D341Med (cell line): Measurements from ENCODE around the gene NOTCH1.
"Not testable (repeated sequence)": the region's sequence is repeated elsewhere in the genome, so short reads cannot be mapped to it uniquely, and the experiment has no call there.

Experiments
- DNase-seq: peaks from one replicate; pipeline ENCODE4 v3.0.0; 2012; ENCODE audit warnings: low spot score

Gene NOTCH1

DNA sequence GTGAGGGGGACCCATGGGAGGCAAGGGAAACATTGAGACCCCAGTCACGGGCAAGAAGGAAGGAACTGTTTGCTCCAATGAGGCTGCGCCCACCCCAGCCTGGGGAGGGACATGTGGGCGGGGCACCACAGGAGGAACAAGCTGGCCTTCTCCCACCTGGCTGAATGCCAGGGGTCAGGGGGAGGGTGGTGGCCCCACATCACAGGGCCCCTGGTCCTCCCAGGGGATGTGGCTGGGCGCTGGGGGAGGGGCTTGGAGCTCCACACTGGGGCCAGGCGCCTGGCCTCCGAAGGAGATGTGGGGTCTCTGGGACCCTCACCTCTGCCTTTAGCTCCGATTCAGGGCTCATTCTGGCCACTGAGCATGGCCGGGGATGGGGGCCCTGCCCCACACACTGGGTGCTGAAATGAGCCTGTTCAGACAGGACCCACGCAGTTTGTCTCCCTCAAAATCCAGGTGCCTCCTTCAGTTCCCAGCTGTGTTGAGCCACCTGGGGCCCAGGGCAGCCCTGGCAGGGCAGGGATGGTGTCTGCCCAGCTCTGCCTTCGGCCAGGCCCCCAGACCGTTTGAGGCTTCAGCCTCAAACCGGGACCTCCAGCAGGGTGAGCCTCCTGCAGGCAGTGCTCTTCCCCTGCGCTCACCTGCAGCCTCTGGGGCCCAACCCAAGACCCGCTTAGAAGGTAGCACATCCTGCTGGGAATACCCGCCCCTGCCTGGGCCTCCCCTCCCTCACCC is 33.2 kb upstream of the NOTCH1 start:
- peak; percentile 71 for DNase-seq

DNA sequence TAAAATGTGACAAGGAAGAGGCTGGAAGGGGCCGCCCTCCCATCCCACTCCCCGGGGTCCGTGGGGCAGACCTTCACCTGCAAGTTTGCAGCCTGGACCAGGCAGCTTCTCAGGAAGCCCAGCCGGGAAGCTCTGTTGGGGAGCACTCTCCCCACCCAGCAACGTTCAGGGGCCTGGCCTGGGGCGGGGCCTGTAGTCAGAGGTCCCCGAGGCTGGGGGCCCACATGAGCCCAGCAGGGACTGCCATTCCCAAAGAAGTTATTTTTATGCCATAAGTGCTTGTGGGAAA is 32.7 kb upstream of the NOTCH1 start:
- DNase-seq: no peak

DNA sequence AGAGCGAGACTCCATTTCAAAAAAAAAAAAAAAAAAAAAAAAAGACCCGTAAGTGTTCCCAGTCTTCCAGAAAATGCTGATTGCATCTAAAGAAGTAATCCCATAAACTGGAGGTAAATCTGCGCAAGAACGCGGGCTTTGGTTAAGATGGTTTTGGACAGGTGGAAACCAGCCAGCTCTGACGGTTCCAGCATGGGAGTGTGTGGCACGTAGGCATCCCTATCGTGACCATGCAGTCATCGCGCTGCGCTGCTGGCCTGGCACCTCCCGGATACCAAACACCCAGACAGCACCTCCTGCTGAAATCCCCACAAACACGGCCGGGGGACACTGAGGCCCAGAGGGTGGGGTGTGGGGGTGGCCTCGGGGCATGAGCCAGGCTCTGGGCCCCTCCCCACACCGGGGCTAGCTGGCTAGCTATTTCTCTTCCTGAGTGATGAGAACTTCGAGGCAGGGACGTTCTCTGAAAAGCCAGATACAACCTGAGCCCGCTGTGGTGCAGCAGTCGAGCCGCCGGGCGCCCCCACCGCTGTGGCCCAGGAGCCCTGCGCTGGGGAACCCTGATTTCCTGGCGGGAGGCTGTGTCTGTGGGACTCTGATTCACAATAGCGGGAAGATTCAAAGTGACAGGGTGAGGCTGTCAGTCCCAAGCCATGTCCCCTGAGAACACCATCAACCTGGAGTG is 32.2 kb upstream of the NOTCH1 start:
- DNase-seq: no peak

DNA sequence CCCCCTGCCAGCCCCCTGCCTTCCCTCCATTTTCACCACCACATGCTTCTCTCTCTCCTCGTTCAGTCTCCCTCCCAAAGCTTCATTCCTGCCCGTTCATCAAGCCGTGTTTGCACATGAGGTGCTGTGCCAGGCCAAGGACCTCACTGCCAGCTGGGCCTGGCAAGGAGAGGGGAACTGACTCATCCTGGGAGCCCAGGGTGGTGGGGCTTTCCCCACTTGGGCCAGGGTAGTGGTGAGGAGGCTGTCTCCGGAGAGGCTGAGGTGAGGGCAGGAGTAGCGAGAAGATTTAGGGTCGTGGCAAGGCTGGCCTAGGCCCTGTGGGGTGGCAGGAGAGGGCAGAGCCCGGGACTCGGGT is 30.4 kb upstream of the NOTCH1 start:
- DNase-seq: no peak

DNA sequence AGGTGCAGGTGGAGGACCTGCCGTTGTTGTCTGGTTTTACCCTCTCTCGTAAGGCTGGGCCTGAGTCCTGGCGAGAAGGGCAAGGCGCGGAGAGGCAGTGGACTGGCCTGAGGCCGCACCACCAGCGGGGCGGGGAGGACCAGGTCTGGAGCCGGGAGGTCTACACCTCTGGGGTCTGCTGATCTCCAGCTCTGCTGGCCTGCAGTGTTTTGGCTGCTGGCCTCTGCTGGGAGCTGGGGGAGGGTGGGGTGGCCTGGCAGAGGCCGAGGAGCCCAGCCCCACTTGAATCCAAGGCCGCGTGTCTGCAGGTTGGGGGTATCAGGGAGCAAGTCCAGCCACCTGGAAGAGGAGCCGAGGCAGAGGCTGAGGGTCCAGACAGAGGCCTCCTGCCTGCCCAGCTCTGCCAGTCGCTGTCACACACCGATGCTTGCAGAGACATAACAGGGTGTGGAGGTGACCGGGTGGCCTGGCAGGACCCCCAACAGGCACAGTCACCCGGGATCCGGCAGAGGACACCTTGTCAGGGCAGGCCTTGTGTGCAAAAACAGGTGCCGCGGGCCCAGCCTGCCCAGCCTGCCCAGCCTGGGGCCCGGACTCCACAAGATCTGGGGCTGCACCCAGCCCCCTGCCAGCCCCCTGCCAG is 29.9 kb upstream of the NOTCH1 start:
- DNase-seq: no peak

DNA sequence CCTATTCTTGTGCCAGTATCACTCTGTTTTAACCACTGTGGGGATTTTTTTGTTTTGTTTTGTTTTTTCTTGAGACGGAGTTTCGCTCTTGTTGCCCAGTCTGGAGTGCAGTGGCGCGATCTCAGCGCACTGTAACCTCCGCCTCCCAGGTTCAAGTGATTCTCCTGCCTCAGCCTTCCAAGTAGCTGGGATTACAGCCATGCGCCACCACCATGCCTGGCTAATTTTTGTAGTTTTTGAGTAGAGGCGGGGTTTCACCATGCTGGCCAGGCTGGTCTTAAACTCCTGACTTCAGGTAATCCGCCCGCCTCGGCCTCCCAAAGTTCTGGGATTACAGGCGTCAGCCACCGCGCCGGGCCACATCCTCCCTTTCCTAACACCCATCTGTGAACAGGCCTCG is 28.8 kb upstream of the NOTCH1 start:
- DNase-seq: not testable (repeated sequence)

DNA sequence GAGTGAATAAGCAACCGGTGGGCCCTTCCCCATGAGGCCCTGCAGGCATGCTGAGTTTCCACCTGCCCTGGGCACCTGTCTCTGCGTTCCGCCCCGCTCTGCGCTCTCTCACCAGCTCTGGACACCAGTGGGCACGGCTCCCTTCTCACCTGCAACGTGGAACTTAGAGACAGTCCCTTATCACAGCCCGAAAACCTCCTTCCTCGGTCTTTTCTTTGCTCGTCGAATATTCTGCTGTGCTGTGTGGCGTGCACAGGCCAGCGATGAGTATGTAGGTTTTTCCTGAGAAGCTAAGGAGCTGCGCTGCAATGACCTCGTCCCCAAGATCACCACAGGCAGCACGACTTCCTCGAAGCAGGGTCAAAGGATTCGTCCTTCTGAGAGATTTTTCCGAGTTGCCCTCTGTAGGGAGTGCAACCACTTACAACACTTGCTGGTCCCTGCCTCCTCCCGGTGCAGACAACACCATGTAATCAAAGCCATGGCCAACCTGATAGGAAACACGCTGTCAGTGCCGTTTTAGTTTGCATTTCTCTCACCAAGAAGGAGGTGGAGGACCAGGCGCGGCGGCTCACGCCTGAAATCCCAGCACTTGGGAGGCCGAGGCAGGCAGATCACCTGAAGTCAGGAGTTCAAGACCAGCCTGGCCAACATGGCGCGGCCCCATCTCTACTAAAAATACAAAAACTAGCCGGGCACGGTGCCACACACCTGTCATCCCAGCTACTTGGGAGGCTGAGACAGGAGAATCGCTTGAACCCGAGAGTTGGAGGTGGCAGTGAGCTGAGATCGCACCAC is 27.2 kb upstream of the NOTCH1 start:
- DNase-seq: no peak

DNA sequence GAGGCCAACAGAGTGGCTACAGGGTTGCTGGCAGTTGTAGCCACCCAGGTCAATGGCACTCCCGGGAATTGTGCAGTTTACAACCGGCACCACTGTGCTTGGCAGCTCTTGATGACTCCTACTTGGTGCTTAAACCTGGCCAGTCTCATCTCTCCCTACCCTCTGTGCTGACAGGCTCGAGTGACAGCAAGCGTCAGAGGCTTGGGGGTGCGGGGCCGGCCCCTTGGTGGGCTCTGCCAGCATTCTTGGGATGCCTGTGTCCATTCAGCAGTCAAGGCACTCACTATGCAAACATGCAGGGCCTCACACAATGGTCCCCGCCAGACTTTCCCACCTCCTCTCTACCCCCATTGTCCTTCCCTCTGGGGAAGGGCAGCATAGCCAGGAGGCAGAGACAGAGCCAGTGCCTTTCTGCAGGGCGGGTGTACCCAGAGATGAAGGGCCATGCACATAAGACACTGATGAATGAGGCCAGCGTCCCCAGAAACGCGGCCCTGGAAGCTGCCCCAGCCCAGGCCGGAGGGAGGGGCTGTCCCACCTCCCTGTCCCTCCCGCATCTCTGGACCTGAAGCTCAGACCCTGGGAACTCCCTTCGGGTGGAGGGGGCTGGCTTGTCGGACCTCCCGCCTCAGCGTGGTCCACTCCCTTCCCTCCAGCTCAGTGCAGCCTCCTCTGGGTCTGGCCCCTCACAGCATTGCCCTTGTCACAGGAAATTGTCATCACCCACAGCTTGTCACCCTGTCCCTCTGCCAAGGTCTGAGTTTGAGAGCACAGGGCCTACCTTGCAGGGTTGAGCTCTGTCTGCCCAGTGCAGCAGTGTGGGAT is 26.4 kb upstream of the NOTCH1 start:
- DNase-seq: no peak

DNA sequence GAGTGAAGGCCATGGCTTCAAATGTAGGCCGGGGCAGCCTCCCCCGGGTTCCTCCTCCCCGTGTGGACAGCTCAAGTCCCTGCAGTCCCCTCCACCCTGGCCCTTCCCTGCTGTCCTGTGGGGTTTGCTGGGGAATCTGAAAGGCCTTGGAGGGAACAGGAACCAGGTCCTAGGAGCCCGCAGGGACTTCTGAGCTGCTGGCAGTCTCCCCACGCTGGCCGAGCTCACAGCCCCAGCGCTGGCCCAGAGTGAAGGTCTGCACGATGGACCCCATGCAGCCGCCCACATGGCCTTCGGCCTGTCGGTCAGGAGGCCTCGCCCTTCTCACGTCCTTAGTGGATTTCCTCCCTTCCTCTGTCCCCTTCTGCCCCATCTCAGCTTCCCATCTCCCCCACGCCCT is 25.7 kb upstream of the NOTCH1 start:
- no peak for DNase-seq

DNA sequence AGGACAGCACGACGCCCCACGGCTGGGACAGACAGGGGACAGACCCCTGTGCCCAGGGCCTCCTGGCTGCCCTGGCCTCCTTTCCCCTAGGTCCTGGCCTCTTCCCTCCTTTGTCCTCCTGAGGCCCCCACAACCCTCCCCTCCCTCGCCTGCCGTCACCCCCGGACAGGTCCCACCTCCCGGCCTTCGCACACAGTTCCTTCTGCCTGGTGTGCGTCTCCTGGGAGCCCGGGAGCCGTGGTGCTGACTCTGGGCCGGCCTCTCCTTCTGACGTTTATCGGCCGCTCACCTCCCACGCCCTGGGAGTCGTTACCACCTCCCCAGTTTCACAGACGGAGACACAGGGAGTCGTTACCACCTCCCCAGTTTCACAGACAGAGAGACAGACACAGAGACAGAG is 25.1 kb upstream of the NOTCH1 start:
- DNase-seq: no peak

DNA sequence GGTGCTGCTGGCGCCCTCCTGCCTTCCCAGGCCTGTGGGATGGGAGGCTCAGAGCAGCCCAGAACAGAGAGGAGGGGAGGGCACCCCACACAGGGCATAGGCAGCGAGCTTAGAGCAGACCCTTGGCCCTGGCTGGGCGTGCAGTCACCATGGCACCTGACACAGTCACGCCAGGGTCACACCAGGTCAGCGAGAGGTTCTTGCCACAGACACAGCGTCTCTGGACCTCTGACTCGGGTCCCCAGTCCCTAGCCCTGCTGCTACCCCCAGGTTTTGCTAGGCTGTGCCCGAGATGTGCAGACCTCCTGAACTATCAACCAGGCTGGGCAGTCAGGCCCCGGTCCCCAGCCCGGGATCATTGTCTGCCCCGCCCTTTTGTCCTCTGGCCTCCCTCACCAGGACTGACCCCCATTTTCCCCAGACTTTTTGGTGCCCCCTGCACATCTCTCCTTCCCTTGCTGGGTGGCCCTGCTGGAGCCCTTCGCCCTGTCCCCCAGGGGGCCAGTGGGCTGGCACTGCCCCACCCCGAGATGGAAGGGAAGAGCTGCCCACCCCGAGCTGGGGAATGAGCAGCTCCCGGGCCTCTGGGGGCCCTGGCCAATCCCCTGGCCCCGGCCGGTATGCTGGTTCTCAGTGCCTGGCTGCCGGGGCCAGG is 24.5 kb upstream of the NOTCH1 start:
- no peak for DNase-seq

DNA sequence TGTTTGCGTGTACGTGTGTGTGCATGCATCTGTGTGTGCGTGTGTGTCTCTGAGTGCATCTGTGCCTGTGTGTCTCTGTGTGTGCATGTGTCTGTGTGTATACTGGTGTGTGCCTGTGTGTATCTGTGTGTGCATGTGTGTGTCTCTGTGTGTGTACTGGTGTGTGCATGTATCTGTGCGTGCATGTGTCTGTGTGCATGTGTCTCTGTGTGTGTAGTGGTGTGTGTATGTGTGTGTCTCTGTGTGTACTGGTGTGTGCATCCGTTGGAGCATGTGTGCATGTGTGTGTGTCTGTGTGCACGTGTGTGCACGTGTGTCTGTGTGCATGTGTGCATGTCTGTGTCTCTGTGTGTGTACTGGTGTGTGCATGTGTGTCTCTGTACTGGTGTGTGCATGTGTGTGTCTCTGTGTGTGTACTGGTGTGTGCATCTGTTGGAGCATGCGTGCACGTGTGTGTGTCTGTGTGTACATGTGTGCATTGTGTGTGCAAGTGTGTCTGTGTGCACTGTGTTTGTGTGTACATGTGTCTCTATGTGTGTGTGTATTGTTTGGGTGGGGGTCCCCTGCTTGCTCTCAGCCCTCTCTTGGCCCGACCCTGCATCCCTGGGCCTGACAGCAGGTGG is 23.8 kb upstream of the NOTCH1 start:
- DNase-seq: no peak

DNA sequence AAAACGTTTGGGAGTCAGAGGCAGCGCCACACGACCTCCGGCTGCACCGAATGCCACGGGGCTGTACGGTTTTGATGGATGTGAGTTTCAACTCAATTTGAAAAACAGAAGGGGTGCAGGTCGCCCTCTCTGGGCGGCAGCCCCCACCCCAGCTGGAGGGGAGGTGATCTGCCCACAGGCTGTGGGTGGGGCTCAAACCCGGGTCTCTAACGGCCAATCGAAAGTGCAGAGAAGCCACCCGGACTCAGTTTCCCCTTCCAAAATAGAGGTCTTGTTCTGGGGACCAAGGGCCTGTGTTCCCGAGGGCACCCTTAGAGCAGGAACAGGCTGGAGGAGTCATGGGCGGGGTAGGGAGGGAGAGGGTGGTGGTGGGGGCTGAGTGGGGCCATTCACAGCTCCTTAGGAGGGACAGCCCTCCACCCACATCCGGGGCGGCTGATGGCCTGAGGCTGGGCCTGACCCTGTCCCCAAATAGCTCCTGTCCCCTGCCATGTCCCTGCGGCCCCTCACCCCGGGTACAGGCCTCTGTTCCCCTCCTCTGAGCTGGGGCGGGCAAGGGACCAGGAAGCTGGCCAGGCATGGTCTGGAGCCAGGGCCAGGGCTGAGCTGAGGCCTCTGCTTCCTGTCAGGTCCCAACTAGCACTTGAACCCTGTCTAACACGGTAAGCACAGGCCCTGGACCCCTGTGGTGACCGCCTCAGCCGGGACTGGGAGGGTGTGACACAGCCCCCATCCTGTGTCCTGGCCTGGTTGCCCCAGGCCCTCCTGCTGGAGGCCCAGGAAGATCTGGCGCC is 22.6 kb upstream of the NOTCH1 start:
- no peak for DNase-seq

DNA sequence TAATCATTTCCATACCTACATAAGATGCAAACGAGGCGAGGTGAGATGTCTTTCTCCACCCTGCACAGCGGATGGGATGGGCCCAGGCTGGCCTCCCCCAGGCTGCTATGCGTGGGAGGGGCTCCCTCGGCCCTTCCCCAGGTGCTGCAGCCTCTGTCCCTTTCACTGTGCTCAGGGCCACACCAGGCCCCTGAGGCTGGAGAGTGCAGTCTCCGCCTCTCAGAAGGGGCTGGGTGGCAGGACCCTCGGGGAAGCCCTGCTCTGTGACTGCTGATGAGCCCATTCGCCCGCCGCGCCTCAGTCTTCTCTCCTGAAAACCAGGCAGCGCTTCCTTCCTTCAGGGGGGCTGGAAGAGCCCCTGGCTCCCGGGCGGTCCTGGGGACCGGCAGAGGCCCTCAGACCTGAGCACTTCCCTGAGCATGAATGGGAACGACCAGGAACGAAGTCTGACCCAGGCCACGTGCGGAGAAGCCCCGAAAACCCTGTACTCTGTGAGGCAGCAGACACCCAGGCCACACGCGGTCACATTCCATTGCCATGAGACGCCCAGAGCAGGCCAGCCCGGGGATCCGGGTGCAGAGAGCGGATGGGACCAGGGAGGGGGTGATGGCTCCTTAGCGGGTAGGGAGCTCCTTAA is 21.9 kb upstream of the NOTCH1 start:
- no peak for DNase-seq

DNA sequence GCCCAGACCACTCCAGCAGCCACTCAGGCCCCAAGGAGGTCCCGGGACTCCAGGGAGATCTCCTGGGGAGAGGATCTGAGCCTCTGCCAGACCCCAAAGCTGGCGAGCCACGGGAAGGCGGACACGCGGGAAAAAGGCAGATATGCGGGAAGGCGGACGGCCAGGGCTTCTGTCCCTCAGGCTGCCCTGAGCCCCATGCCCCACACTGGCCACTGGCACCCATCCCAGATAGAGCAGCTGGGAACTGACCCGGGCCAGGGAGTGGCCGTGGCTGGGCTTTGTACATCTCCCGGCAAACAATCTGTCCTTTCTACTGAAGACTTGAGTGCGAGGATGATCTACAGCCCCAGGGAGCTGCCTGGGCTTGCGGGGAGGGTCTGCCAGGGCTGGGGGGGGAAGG is 21.1 kb upstream of the NOTCH1 start:
- no peak for DNase-seq

DNA sequence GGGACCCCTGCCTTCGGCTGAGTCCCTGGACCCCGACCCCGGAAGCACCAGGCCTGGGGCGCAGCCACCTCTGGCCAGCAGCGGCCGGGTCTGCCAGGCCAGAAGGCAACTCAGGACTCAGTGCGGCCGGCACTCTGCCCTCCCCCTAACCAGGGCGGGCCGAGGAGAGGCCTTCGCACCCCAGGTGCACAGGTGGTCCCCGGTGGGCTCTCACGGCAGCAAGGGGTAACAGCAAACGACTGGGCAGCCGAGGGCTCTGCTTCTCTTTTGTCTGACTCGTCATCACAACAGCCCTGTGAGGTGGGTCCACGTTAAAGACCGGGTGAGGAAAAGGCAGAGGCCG is 20.7 kb upstream of the NOTCH1 start:
- no peak for DNase-seq

DNA sequence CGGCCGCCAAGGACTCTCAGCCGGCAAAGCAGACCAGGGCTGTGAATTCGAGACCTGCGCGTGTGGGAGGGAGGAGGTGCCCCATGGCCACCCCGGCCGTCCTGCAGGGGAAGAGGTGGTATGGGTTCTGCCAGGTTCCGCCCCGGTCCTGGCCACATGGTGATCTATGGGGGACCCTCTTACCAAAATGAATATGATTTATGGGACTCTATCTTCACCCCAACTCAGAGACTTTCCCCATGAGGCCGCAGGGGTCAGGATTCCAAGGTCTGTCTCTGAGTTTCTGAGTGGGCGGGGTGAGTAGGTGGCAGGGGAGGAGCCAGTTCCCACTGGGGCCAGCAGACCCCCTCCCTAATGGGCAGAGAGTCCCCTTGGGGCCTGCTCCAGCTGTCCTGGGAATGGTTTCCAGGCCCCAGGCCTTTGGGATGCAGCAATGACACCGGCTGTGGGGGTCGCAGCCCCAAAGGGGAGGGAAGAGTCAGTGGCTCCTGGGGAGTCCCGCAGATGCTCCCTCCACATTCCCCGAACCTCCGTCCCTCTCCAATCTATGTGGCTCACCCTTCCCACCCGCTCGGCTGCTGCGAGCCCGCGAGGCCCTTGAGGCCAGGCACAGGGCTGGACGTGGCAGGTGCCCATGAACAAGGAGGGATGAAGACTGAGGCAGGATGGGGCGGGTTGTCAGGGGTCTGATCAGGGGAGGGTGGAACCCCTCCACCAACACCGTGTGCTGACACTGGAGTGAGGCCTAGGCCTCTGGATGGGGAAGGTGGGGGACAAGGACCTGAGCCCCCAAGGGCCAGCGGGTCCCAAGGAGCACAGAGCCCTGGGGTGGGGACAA is 20.1 kb upstream of the NOTCH1 start:
- no peak for DNase-seq

DNA sequence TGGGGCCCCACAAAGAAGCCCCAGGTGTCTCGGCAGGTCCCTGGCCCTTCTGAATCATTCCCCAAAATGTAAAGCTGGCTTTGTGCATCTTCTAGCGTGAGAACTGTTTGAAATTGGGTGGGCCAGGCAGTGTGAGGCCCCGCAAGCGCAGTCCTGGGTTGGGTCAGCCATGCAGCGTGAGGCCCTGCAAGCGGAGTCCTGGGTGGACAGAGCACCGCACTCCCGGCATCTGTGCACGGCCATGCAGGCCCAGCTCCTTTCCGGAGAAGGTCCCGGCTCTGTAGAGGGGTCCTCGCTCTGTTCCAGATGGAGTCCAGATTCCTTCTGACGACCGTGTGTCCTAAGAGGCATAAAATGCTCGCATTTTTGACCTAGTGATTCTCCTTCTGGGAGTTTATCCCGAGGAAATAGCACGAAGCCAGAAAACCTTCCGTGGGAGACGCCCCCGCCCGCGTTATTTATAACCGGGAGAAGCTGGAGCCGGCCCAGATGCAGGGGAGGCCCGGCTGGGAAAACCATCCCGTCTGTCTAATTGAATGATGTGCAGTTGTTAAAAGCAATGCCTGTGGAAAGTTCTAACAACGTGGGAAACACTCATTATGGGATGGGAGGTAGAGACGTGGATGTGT is 19.4 kb upstream of the NOTCH1 start:
- no peak for DNase-seq
